Renal cortical epithelial cell (primary cell): ENCODE results near the gene EEF2K. TPM values are rescaled to one million over a fixed set of nuclear protein-coding genes. Genes with fewer than 3 reads are reported as not detected.
A peak's percentile ranks its signal among the peaks of the same experiment; 100 is the strongest.
"Not testable (repeated sequence)": the region's sequence is repeated elsewhere in the genome, so short reads cannot be mapped to it uniquely, and the experiment has no call there.

Experiments
- DNase-seq: peaks from one replicate; pipeline ENCODE4 v3.0.0-alpha.2; 2011; ENCODE audit warnings: low read depth
- total RNA-seq: library from RNA; depleted of rRNA; stranded (reverse); fragments of >200 nt; gene quantifications from 2 replicates; pipeline ENCODE4 v1.2.3, GENCODE V29; 2014

The EEF2K gene
- total RNA-seq, 1 donor from 2014 or later = 16.9 TPM

GRCh38 chr16:22210285-22210684, 4.2 kb downstream of the EEF2K start:
- no peak for DNase-seq

GRCh38 chr16:22210854-22211253, 4.8 kb downstream of the EEF2K start:
- DNase-seq = no peak

GRCh38 chr16:22213236-22213635, 7.2 kb downstream of the EEF2K start:
- no peak for DNase-seq

- DNase-seq = no peak
These were observed 7.7 kb downstream of the EEF2K start for GRCh38 chr16:22213801-22214200.

GRCh38 chr16:22214402-22214801, 8.3 kb downstream of the EEF2K start:
- no peak for DNase-seq

- no peak for DNase-seq
These were observed 8.8 kb downstream of the EEF2K start for GRCh38 chr16:22214889-22215288.

- no peak for DNase-seq
These were observed 10.2 kb downstream of the EEF2K start for GRCh38 chr16:22216191-22216831.

GRCh38 chr16:22216832-22217225, 10.8 kb downstream of the EEF2K start:
- not testable (repeated sequence) for DNase-seq

GRCh38 chr16:22217890-22218730, 12.0 kb downstream of the EEF2K start:
- no peak for DNase-seq

- DNase-seq = no peak
These were observed 13.5 kb downstream of the EEF2K start for GRCh38 chr16:22219389-22220068.

GRCh38 chr16:22220069-22220440, 14.0 kb downstream of the EEF2K start:
- DNase-seq = no peak

GRCh38 chr16:22220714-22221113, 14.6 kb downstream of the EEF2K start:
- DNase-seq = no peak

- no peak for DNase-seq
These were observed 15.9 kb downstream of the EEF2K start for GRCh38 chr16:22222006-22222405.

GRCh38 chr16:22222998-22223397, 16.9 kb downstream of the EEF2K start:
- DNase-seq = no peak

GRCh38 chr16:22225060-22225459, 19.0 kb downstream of the EEF2K start:
- no peak for DNase-seq

GRCh38 chr16:22229889-22230288, 23.8 kb downstream of the EEF2K start:
- DNase-seq = no peak

- peak; percentile 91 for DNase-seq
These were observed 26.4 kb downstream of the EEF2K start for GRCh38 chr16:22232277-22233036.

- DNase-seq = no peak
These were observed 26.9 kb downstream of the EEF2K start for GRCh38 chr16:22233037-22233372.

GRCh38 chr16:22235839-22236745, 30.0 kb downstream of the EEF2K start:
- no peak for DNase-seq

- no peak for DNase-seq
These were observed 33.2 kb downstream of the EEF2K start for GRCh38 chr16:22239131-22239805.
